Stimulated activated naive CD8-positive, alpha-beta T cell treated with anti-CD3 and anti-CD28 coated beads, Interleukin-15, Interleukin-2, amounts not matched to agents 100 U/mL and 50 U/mL, for 24 hours (primary cell): Measurements from ENCODE around the gene AFG3L2.
A peak's percentile ranks its signal among the peaks of the same experiment; 100 is the strongest.

ENCODE experiments used
- ATAC-seq: fragments of 150-1000 bp; cut with Tn5 transposase; one replicate; pipeline ENCODE4 v1.10.0; 2021
- DNase-seq: peaks from one replicate; pipeline ENCODE4 v3.0.0; 2021

Gene AFG3L2

GRCh38 chr18:12359515-12359927 is 17.5 kb downstream of the AFG3L2 start:
- ATAC-seq (no peak), DNase-seq (no peak)

- ATAC-seq = no peak
- no peak for DNase-seq
These were observed 24.8 kb downstream of the AFG3L2 start for GRCh38 chr18:12352188-12352587.

GRCh38 chr18:12347895-12348294 is 29.1 kb downstream of the AFG3L2 start:
- DNase-seq (no peak), ATAC-seq (no peak)

- no peak for ATAC-seq
- no peak for DNase-seq
These were observed 30.8 kb downstream of the AFG3L2 start for GRCh38 chr18:12346240-12346565.

GRCh38 chr18:12345491-12346239 is 31.4 kb downstream of the AFG3L2 start:
- ATAC-seq (no peak), DNase-seq (no peak)

GRCh38 chr18:12342661-12343060 is 34.4 kb downstream of the AFG3L2 start:
- no peak for ATAC-seq
- DNase-seq = no peak

- DNase-seq (no peak), ATAC-seq (no peak)
These were observed 35.9 kb downstream of the AFG3L2 start for GRCh38 chr18:12340945-12341660.

GRCh38 chr18:12338382-12338781 is 38.6 kb downstream of the AFG3L2 start:
- ATAC-seq (no peak), DNase-seq (no peak)

- DNase-seq = no peak
- no peak for ATAC-seq
These were observed 40.1 kb downstream of the AFG3L2 start for GRCh38 chr18:12336887-12337286.

GRCh38 chr18:12336171-12336613 is 40.8 kb downstream of the AFG3L2 start:
- no peak for ATAC-seq
- no peak for DNase-seq

- no peak for DNase-seq
- no peak for ATAC-seq
These were observed 41.5 kb downstream of the AFG3L2 start for GRCh38 chr18:12335503-12335902.

GRCh38 chr18:12334863-12335262 is 42.2 kb downstream of the AFG3L2 start:
- DNase-seq = no peak
- no peak for ATAC-seq

GRCh38 chr18:12334366-12334808 is 42.6 kb downstream of the AFG3L2 start:
- DNase-seq (no peak), ATAC-seq (no peak)

- DNase-seq = no peak
- no peak for ATAC-seq
These were observed 43.3 kb downstream of the AFG3L2 start for GRCh38 chr18:12333506-12334290.

- ATAC-seq = no peak
- DNase-seq = no peak
These were observed 46.3 kb downstream of the AFG3L2 start for GRCh38 chr18:12330766-12331165.

- DNase-seq = no peak
- no peak for ATAC-seq
These were observed 47.8 kb downstream of the AFG3L2 start for GRCh38 chr18:12329125-12329698.

GRCh38 chr18:12328179-12328823 is 48.7 kb downstream of the AFG3L2 start:
- ATAC-seq (no peak), DNase-seq (no peak)

- DNase-seq (peak; percentile 87), ATAC-seq (peak; percentile 90)
These were observed 49.4 kb downstream of the AFG3L2 start for GRCh38 chr18:12327510-12328178.

- DNase-seq = no peak
- no peak for ATAC-seq
These were observed 50.1 kb downstream of the AFG3L2 start for GRCh38 chr18:12326711-12327460.

GRCh38 chr18:12325726-12326245 is 51.2 kb downstream of the AFG3L2 start:
- ATAC-seq (no peak), DNase-seq (no peak)
